B cell (primary cell): ENCODE data around the gene CBX6. TPM values are rescaled to one million over a fixed set of nuclear protein-coding genes. Genes with fewer than 3 reads are reported as not detected.
A peak's percentile ranks its signal among the peaks of the same experiment; 100 is the strongest.

Experiments used
- ATAC-seq: fragments of 200-7000 bp; cut with Tn5 transposase; one replicate; pipeline ENCODE4 v1.10.0; 2021; ENCODE audit warnings: low read depth, mild to moderate bottlenecking, moderate number of reproducible peaks, moderate library complexity
- CTCF ChIA-PET: fragments of 350-600 bp; sonication (Branson Sonifier 250); formaldehyde crosslinking; loops from one replicate; lab custom pipeline; 2021; ENCODE audit warnings: antibody characterized with exemption, inconsistent platforms; lab: Charles Lee
- POLR2A ChIA-PET: fragments of 350-600 bp; sonication (Branson Sonifier 250); formaldehyde crosslinking; loops from one replicate; lab custom pipeline; 2021; ENCODE audit warnings: antibody characterized with exemption; lab: Charles Lee
- DNase-seq: peaks from one replicate; pipeline ENCODE4 v3.0.0; 2013
- H2AFZ ChIP-seq: 2 replicates; pipeline ENCODE4 v1.6.1; 2012; ENCODE audit warnings: mild to moderate bottlenecking, low read depth, low read length; ENCODE audit not compliant: insufficient read depth, poor library complexity, severe bottlenecking
- H3K27ac ChIP-seq, 2 donors: 1 replicate in 1 of 2; 2 replicates in 1 of 2; pipeline ENCODE4 v1.5.1; 2012 to 2013; ENCODE audit warnings: low read length in 2 of 2, mild to moderate bottlenecking in 2 of 2, moderate library complexity in 1 of 2
- H3K27me3 ChIP-seq, 4 experiments: fragments of 200-600 bp in 1 of 4; sonication (generic) in 1 of 4; replicated peaks in 1 of 4; 1 replicate in 2 of 4; 2 replicates in 2 of 4; pipeline versions ENCODE4 v1.6.1 to v1.7.0; 2013 to 2016; ENCODE audit warnings: low read length in 3 of 4, mild to moderate bottlenecking in 2 of 4, mixed read lengths in 1 of 4, moderate library complexity in 1 of 4; ENCODE audit not compliant: insufficient read depth in 4 of 4, control insufficient read depth in 3 of 4; ENCODE audit errors: control extremely low read depth in 1 of 4
- H3K36me3 ChIP-seq, 2 experiments: replicated peaks in 1 of 2; 1 replicate in 1 of 2; 2 replicates in 1 of 2; pipeline versions ENCODE4 v1.6.1 to v1.7.1; 2013; ENCODE audit warnings: low read length in 1 of 2; ENCODE audit not compliant: insufficient read depth in 2 of 2, control insufficient read depth in 1 of 2; ENCODE audit errors: control extremely low read depth in 1 of 2, extremely low read depth in 1 of 2
- H3K4me1 ChIP-seq, 2 donors: fragments of 200-600 bp in 1 of 2; sonication (generic) in 1 of 2; 1 replicate in 1 of 2; 2 replicates in 1 of 2; pipeline versions ENCODE4 v1.5.1 to v1.6.1; 2013 to 2017; ENCODE audit warnings: low read length in 2 of 2; ENCODE audit not compliant: control insufficient read depth in 2 of 2, insufficient read depth in 2 of 2
- H3K4me2 ChIP-seq: replicated peaks from 2 replicates; pipeline ENCODE3; 2012; ENCODE audit warnings: mild to moderate bottlenecking, low read depth, low read length; ENCODE audit not compliant: poor library complexity, severe bottlenecking
- H3K4me3 ChIP-seq, 5 experiments: fragments of 200-600 bp in 1 of 5; sonication (generic) in 1 of 5; 1 replicate in 3 of 5; 2 replicates in 2 of 5; pipeline versions ENCODE4 v1.5.1 to v1.7.0; 2011 to 2016; ENCODE audit warnings: low read length in 4 of 5, mild to moderate bottlenecking in 4 of 5, low read depth in 2 of 5, control low read depth in 1 of 5, moderate library complexity in 1 of 5; ENCODE audit not compliant: insufficient read depth in 1 of 5; ENCODE audit errors: control extremely low read depth in 1 of 5, extremely low read depth in 1 of 5
- H3K79me2 ChIP-seq: fragments of 200-600 bp; sonication (generic); one replicate; pipeline ENCODE4 v1.6.0; 2016; ENCODE audit warnings: low read length; ENCODE audit not compliant: control insufficient read depth, insufficient read depth
- H3K9ac ChIP-seq: fragments of 200-600 bp; sonication (generic); 2 replicates; pipeline ENCODE4 v1.6.1; 2017; ENCODE audit warnings: mild to moderate bottlenecking, low read length, moderate library complexity
- H3K9me3 ChIP-seq, 3 donors: one replicate each; pipeline versions ENCODE4 v1.6.1 to v1.7.1; 2013; ENCODE audit warnings: low read length in 2 of 3; ENCODE audit not compliant: control insufficient read depth in 2 of 3, insufficient read depth in 1 of 3; ENCODE audit errors: control extremely low read depth in 1 of 3
- H4K20me1 ChIP-seq: 2 replicates; pipeline ENCODE4 v1.6.0; 2012; ENCODE audit warnings: mild to moderate bottlenecking, low read length; ENCODE audit not compliant: insufficient read depth, control insufficient read depth, poor library complexity, severe bottlenecking
- H3K27ac Mint-ChIP-seq: one replicate; pipeline ENCODE4 v1.8.0; 2021; ENCODE audit warnings: mixed read lengths
- H3K27me3 Mint-ChIP-seq: one replicate; pipeline ENCODE4 v1.8.0; 2021; ENCODE audit warnings: mixed read lengths
- H3K4me1 Mint-ChIP-seq: one replicate; pipeline ENCODE4 v1.8.0; 2021; ENCODE audit warnings: mixed read lengths
- H3K4me3 Mint-ChIP-seq: one replicate; pipeline ENCODE4 v1.8.0; 2021; ENCODE audit warnings: mixed read lengths
- H3K9me3 Mint-ChIP-seq: one replicate; pipeline ENCODE4 v1.8.0; 2022; ENCODE audit warnings: mixed read lengths; ENCODE audit not compliant: insufficient read depth
- CTCF ChIP-seq: fragments of 200-600 bp; IDR thresholded peaks from one replicate; pipeline ENCODE4 v1.8.0; 2022; ENCODE audit warnings: antibody characterized with exemption, mild to moderate bottlenecking
- EZH2 ChIP-seq: IDR thresholded peaks from 2 replicates; pipeline ENCODE4 v1.6.1; 2012; ENCODE audit warnings: borderline replicate concordance, low read depth, mild to moderate bottlenecking, moderate library complexity, low read length; ENCODE audit not compliant: insufficient read depth, poor library complexity, severe bottlenecking
- WGBS: methylation state at CpG from one replicate; pipeline ENCODE4 v1.1.5; 2013; ENCODE audit warnings: missing lambda C conversion rate; ENCODE audit not compliant: insufficient coverage; 5-methylcytosine and 5-hydroxymethylcytosine counted together
- intact Hi-C: fragments of 100-400 bp; cut with micrococcal nuclease; formaldehyde crosslinking; loops from one replicate; pipeline ENCODE4 v1.10.0; 2022
- polyA plus RNA-seq: library from polyadenylated mRNA; depleted of rRNA; stranded (reverse); fragments of >200 nt; gene quantifications from 2 replicates; pipeline ENCODE4 v1.2.3, GENCODE V29; 2012
- total RNA-seq, 2 donors: library from RNA; stranded (reverse); fragments of 120-200 nt in 1 of 2; gene quantifications; 1 replicate in 1 of 2; 2 replicates in 1 of 2; pipeline versions ENCODE4 v1.2.3 to v1.2.4, GENCODE V29; 2013 to 2022

The CBX6 gene
- total and polyA plus RNA-seq, 2 donors (not counting 1 experiment from before 2014, with no cell fraction given) = 14.9 to 55.1 TPM

- Mint-ChIP-seq H3K4me3 (no peak overlapping the region), H3K27ac (no peak overlapping the region), H3K27me3 (peaks cover 43% of the 10 kb centered on the region), H3K9me3 (no peaks in the 10 kb centered on the region), H3K4me1 (no peaks in the 10 kb centered on the region)
- H2AFZ ChIP-seq = no peak overlapping the region
- TF ChIP-seq CTCF (no peak), EZH2 (no peak)
- 61% methylated on average over 2 of the region's 5 CpGs for WGBS
- no peaks in the 10 kb centered on the region for H4K20me1 ChIP-seq
- H3K9me3 ChIP-seq = peaks cover 0 to 1% (median 0%) of the 10 kb centered on the region in 3 donors
- intact Hi-C loops = no loop called here
- no peaks in the 10 kb centered on the region for H3K4me1 ChIP-seq
- no peak for DNase-seq
- CTCF ChIA-PET = no interaction called here
- H3K27me3 ChIP-seq = peaks cover 0 to 5% (median 0%) of the 10 kb centered on the region in 4 experiments
- ATAC-seq = no peak
- POLR2A ChIA-PET = no interaction called here
- H3K79me2 ChIP-seq = no peaks in the 10 kb centered on the region
- H3K36me3 ChIP-seq = no peaks in the 10 kb centered on the region
- no peak overlapping the region for H3K9ac ChIP-seq
- no peak overlapping the region for H3K4me3 ChIP-seq
- no peak overlapping the region for H3K4me2 ChIP-seq
- no peak overlapping the region for H3K27ac ChIP-seq
Observed at GRCh38 chr22:38886333-38886732, 14.3 kb upstream of the CBX6 start.

- Mint-ChIP-seq H3K27me3 (peaks cover 39% of the 10 kb centered on the region), H3K9me3 (no peaks in the 10 kb centered on the region), H3K4me1 (no peaks in the 10 kb centered on the region), H3K4me3 (no peak overlapping the region), H3K27ac (no peak overlapping the region)
- no peaks in the 10 kb centered on the region for H4K20me1 ChIP-seq
- H3K79me2 ChIP-seq = no peaks in the 10 kb centered on the region
- no peak for TF ChIP-seq CTCF
- TF ChIP-seq EZH2 = no peak
- CTCF ChIA-PET = no interaction called here
- no peaks in the 10 kb centered on the region for H3K9me3 ChIP-seq
- WGBS = 64% methylated on average over 8 of the region's 9 CpGs
- no peak overlapping the region for H3K4me3 ChIP-seq
- POLR2A ChIA-PET = no interaction called here
- H3K4me2 ChIP-seq = no peak overlapping the region
- H3K27me3 ChIP-seq = peaks cover 0 to 8% (median 3%) of the 10 kb centered on the region in 4 experiments
- ATAC-seq = no peak
- H2AFZ ChIP-seq = no peak overlapping the region
- no peak overlapping the region for H3K27ac ChIP-seq
- no peaks in the 10 kb centered on the region for H3K36me3 ChIP-seq
- no peaks in the 10 kb centered on the region for H3K4me1 ChIP-seq
- H3K9ac ChIP-seq = no peak overlapping the region
- intact Hi-C loops = no loop called here
- peak; percentile 0 for DNase-seq
Observed at GRCh38 chr22:38882972-38883622, 11.1 kb upstream of the CBX6 start.
